K562 (cell line): ENCODE data around the gene FUT4. TPM values are rescaled to one million over a fixed set of nuclear protein-coding genes. Genes with fewer than 3 reads are reported as not detected.

Source experiments
- ATAC-seq: fragments of 200-7000 bp; cut with Tn5 transposase; 3 replicates; pipeline ENCODE4 v1.9.1; 2020; ENCODE audit warnings: moderate library complexity
- BruUV-seq: library from RNA; stranded (reverse); fragments of 400-500 nt; replicated peaks from 2 replicates; lab custom pipeline; 2021; lab: Mats Ljungman, UMichigan
- CTCF ChIA-PET: fragments of 300-600 bp; formaldehyde crosslinking; extraction: SDS; loops from one replicate; lab custom pipeline; 2021; ENCODE audit warnings: low intra/inter-chr PET ratio; lab: Yijun Ruan, JAX
- POLR2A ChIA-PET: fragments of 300-600, 350-650 bp; sonication (Branson Sonifier 250); formaldehyde crosslinking; extraction: SDS; loops from one replicate; lab custom pipeline; 2021; ENCODE audit warnings: antibody characterized with exemption, inconsistent platforms; lab: Yijun Ruan, JAX
- DNase-seq, 4 experiments: peaks; one replicate each; pipeline versions ENCODE4 v3.0.0 to v3.0.0-alpha.2; 2011 to 2018; ENCODE audit warnings: low spot score in 3 of 4, mixed read lengths in 3 of 4; ENCODE audit errors: extremely low read depth in 1 of 4
- FAIRE-seq: peaks from 2 replicates; lab custom pipeline; 2011; peaks lifted over from hg19 to GRCh38; lab: Jason Lieb, UNC
- H2AFZ ChIP-seq: 2 replicates; pipeline ENCODE4 v1.6.0; 2011; ENCODE audit warnings: low read depth, low read length, control low read depth, inconsistent platforms
- H3K27ac ChIP-seq: fragments of 200-600 bp; 3 replicates; pipeline ENCODE4 v1.8.0; 2011; ENCODE audit warnings: low read depth, mild to moderate bottlenecking, control low read depth, inconsistent platforms, low read length, moderate library complexity, mixed read lengths; ENCODE audit errors: extremely low read depth
- H3K27me3 ChIP-seq, 2 experiments: fragments of 300-600 bp in 1 of 2; 2 replicates in 1 of 2; 3 replicates in 1 of 2; pipeline versions ENCODE4 v1.6.0 to v1.8.0; 2011; ENCODE audit warnings: inconsistent platforms in 2 of 2, low read length in 2 of 2, mild to moderate bottlenecking in 1 of 2, mixed read lengths in 1 of 2, moderate library complexity in 1 of 2; ENCODE audit not compliant: control insufficient read depth in 2 of 2, insufficient read depth in 2 of 2
- H3K36me3 ChIP-seq: fragments of 300-600 bp; 3 replicates; pipeline ENCODE4 v1.8.0; 2011; ENCODE audit warnings: mild to moderate bottlenecking, low read length, inconsistent platforms; ENCODE audit not compliant: control insufficient read depth, insufficient read depth
- H3K4me1 ChIP-seq, 2 experiments: fragments of 200-600 bp in 1 of 2; replicated peaks in 1 of 2; 2 replicates in 1 of 2; 3 replicates in 1 of 2; pipeline versions ENCODE4 v1.5.1 to v1.8.0; 2011; ENCODE audit warnings: inconsistent platforms in 2 of 2, low read length in 2 of 2, mild to moderate bottlenecking in 1 of 2, mixed read lengths in 1 of 2, moderate library complexity in 1 of 2; ENCODE audit not compliant: control insufficient read depth in 2 of 2, insufficient read depth in 2 of 2
- H3K4me2 ChIP-seq: 2 replicates; pipeline ENCODE4 v1.6.1; 2011; ENCODE audit warnings: low read length, control low read depth, inconsistent platforms, mixed read lengths; ENCODE audit not compliant: insufficient read depth
- H3K4me3 ChIP-seq: fragments of 200-600 bp; sonication (generic), shearing (Covaris generic); 2 replicates; pipeline ENCODE4 v1.5.1; 2016; ENCODE audit warnings: control low read depth, inconsistent platforms
- H3K79me2 ChIP-seq: fragments of 200-600 bp; 3 replicates; pipeline ENCODE4 v1.8.0; 2011; ENCODE audit warnings: low read length, inconsistent platforms; ENCODE audit not compliant: control insufficient read depth, insufficient read depth
- H3K9ac ChIP-seq, 2 experiments: 2 replicates each; pipeline versions ENCODE4 v1.6.0 to v1.6.1; 2011; ENCODE audit warnings: low read depth in 2 of 2, low read length in 2 of 2, control low read depth in 1 of 2, inconsistent platforms in 1 of 2, mild to moderate bottlenecking in 1 of 2, mixed read lengths in 1 of 2; ENCODE audit not compliant: insufficient read depth in 1 of 2
- H3K9me1 ChIP-seq: one replicate; pipeline ENCODE4 v1.6.0; 2011; ENCODE audit warnings: inconsistent platforms, mild to moderate bottlenecking, low read length, moderate library complexity; ENCODE audit not compliant: control insufficient read depth, insufficient read depth
- H3K9me3 ChIP-seq: replicated peaks from 2 replicates; pipeline ENCODE4 v1.5.1; 2011; ENCODE audit warnings: low read depth, low read length, inconsistent platforms; ENCODE audit not compliant: control insufficient read depth, insufficient read depth
- H4K20me1 ChIP-seq: replicated peaks from 2 replicates; pipeline ENCODE4 v1.6.1; 2011; ENCODE audit warnings: low read length, inconsistent platforms, mixed read lengths; ENCODE audit not compliant: control insufficient read depth, insufficient read depth
- CREM ChIP-seq: IDR thresholded peaks from 2 replicates; pipeline ENCODE4 v1.6.1; 2014; ENCODE audit warnings: antibody characterized with exemption, low read depth
- KLF16 ChIP-seq: IDR thresholded peaks from 2 replicates; pipeline ENCODE4 v1.6.1; 2016; ENCODE audit warnings: antibody characterized with exemption
- PBX2 ChIP-seq, 2 experiments: IDR thresholded peaks in 1 of 2; conservative IDR thresholded peaks in 1 of 2; 2 replicates each; pipeline ENCODE4 v1.6.1; 2016; ENCODE audit warnings: low read depth in 2 of 2, mild to moderate bottlenecking in 1 of 2, missing compliant biosample characterization in 1 of 2, missing genetic modification characterization in 1 of 2, moderate library complexity in 1 of 2
- PKNOX1 ChIP-seq: fragments of 450-650 bp; IDR thresholded peaks from 2 replicates; pipeline ENCODE4 v1.6.1; 2016
- RAD21 ChIP-seq, 2 experiments: fragments of 250-450 bp in 1 of 2; fragments of 450-650 bp in 1 of 2; sonication (Bioruptor Pico) in 1 of 2; formaldehyde crosslinking in 1 of 2; IDR thresholded peaks in 1 of 2; conservative IDR thresholded peaks in 1 of 2; 2 replicates each; pipeline versions ENCODE4 v1.4.0 to v1.8.0; 2020 to 2022; ENCODE audit warnings: mild to moderate bottlenecking in 2 of 2, moderate library complexity in 1 of 2
- SMARCA4 ChIP-seq: fragments of 450-650 bp; IDR thresholded peaks from 2 replicates; pipeline ENCODE4 v1.6.1; 2016
- SMC3 ChIP-seq: conservative IDR thresholded peaks from 2 replicates; pipeline ENCODE4 v1.6.1; 2011; ENCODE audit warnings: low read depth, low read length, improper control_type of control experiment; ENCODE audit not compliant: insufficient read depth
- WGBS: fragments of 100-300 bp; shearing (Covaris generic); methylation state at CpG from one replicate; pipeline ENCODE4 v1.1.6; 2016; ENCODE audit warnings: low coverage, mixed read lengths; ENCODE audit not compliant: insufficient coverage; ENCODE audit errors: missing lambda C conversion rate; 5-methylcytosine and 5-hydroxymethylcytosine counted together
- in situ Hi-C: fragments of 300-500 bp; cut with MboI; formaldehyde crosslinking; loops from 4 replicates; pipeline ENCODE4 v1.15.0; 2018; ENCODE audit warnings: inconsistent platforms, mixed read lengths
- intact Hi-C: fragments of 100-400 bp; cut with micrococcal nuclease; formaldehyde crosslinking; loops from 2 replicates; pipeline ENCODE4 v1.14.2; 2022
- polyA plus RNA-seq, 8 experiments: library from polyadenylated mRNA; depleted of rRNA in 4 of 8; stranded (reverse) in 5 of 8; unstranded in 3 of 8; fragments of >200 nt; fragmentation: Nextera tagmentation in 2 of 8; fragmentation: Illumina TruSeq in 1 of 8; extraction: Ambion mirVana in 2 of 8; extraction: Trizol in 1 of 8; gene quantifications; 2 replicates each; pipeline versions ENCODE4 v1.2.1 to v1.2.3, GENCODE V29; 2011 to 2014; ENCODE audit warnings: inconsistent platforms in 1 of 8, missing spikeins in 1 of 8
- total RNA-seq, 7 experiments: library from RNA; depleted of rRNA in 6 of 7; stranded (reverse); fragments of >200 nt in 6 of 7; fragmentation: Illumina TruSeq in 2 of 7; extraction: Trizol in 2 of 7; gene quantifications; 2 replicates each; pipeline versions ENCODE4 v1.2.1 to v1.2.3, GENCODE V29; 2011 to 2021; ENCODE audit warnings: low replicate concordance in 1 of 7

FUT4 gene
- total and polyA plus RNA-seq, 9 of the 15 experiments (the other 6 are each of a cell fraction or from before 2014, with no cell fraction given): 1.1 to 8.9 (median 5.5) TPM

GRCh38 chr11:94501522-94501921 lies 42.2 kb upstream of the FUT4 start:
- no peaks in the 10 kb centered on the region for H4K20me1 ChIP-seq
- no peaks in the 10 kb centered on the region for H3K9me3 ChIP-seq
- no peak overlapping the region for H3K9ac ChIP-seq
- no peak overlapping the region for H3K4me3 ChIP-seq
- no peak overlapping the region for H3K4me2 ChIP-seq
- H3K27ac ChIP-seq: no peak overlapping the region
- peak in 1 of 2 experiments; percentile 26; a peak in 2 of 4 replicates for TF ChIP-seq RAD21 (CRISPR knock-in tag; conservative IDR thresholded peaks at IDR 0.05 in 1 of 2, IDR thresholded peaks at IDR 0.05 in 1 of 2)
- no peak for TF ChIP-seq CREM
- no peaks in the 10 kb centered on the region for H3K79me2 ChIP-seq
- no peaks in the 10 kb centered on the region for H3K4me1 ChIP-seq
- no peaks in the 10 kb centered on the region for H3K27me3 ChIP-seq
- no peak for ATAC-seq
- H2AFZ ChIP-seq: no peak overlapping the region
- ChIA-PET CTCF (interaction anchor here (0.6 to 0.7 kb wide), 3 partner anchors 91 to 1615 kb away, joined by 3 to 5 read pairs (median 4); no protein-coding TSS in a partner anchor), POLR2A (no interaction called here)
- peaks cover 34% of the 10 kb centered on the region; the same call in 2 of the 3 replicates for H3K36me3 ChIP-seq
- no TSS peak for BruUV-seq
- intact Hi-C loops: loop anchor here (10.0 kb wide), 1 partner anchor 577 kb away; no protein-coding TSS in a partner anchor
- WGBS: 11% methylated on average over 2 of the region's 2 CpGs
- in situ Hi-C loops: loop anchor here (10.0 kb wide), 2 partner anchors 177 to 607 kb away; no protein-coding TSS in a partner anchor
- DNase-seq: no peak
- no peak for FAIRE-seq
- H3K9me1 ChIP-seq: no peaks in the 10 kb centered on the region

- ChIA-PET CTCF (interaction anchor here (0.5 to 1.6 kb wide), 8 partner anchors 10 to 611 kb away, joined by 3 to 13 read pairs (median 4); no protein-coding TSS in a partner anchor), POLR2A (no interaction called here)
- ATAC-seq (peak; percentile 79), FAIRE-seq (peak; percentile 74), DNase-seq (peak; percentile 40 to 63 (median 44))
- BruUV-seq: no TSS peak
- no peak overlapping the region for H3K9ac ChIP-seq
- no peak overlapping the region for H3K4me3 ChIP-seq
- H4K20me1 ChIP-seq: no peaks in the 10 kb centered on the region
- H3K79me2 ChIP-seq: no peaks in the 10 kb centered on the region
- H3K4me1 ChIP-seq: no peaks in the 10 kb centered on the region
- in situ Hi-C loops: loop anchor here (10.0 kb wide), 2 partner anchors 180 to 610 kb away; no protein-coding TSS in a partner anchor
- no peak overlapping the region for H3K27ac ChIP-seq
- H3K27me3 ChIP-seq: no peaks in the 10 kb centered on the region
- H3K4me2 ChIP-seq: no peak overlapping the region
- 1% methylated on average over 3 of the region's 3 CpGs for WGBS
- intact Hi-C loops: loop anchor here (1.0 to 10.0 kb wide), 5 partner anchors 179 to 609 kb away; no protein-coding TSS in a partner anchor
- no peaks in the 10 kb centered on the region for H3K9me3 ChIP-seq
- no peaks in the 10 kb centered on the region for H3K9me1 ChIP-seq
- H3K36me3 ChIP-seq: peaks cover 6% of the 10 kb centered on the region; the same call in 1 of the 3 replicates
- H2AFZ ChIP-seq: no peak overlapping the region
- TF ChIP-seq SMARCA4 (no peak), PBX2 (CRISPR knock-in tag; IDR thresholded peaks at IDR 0.05; ENCODE audit: low read depth) (no peak), PBX2 (tag; conservative IDR thresholded peaks at IDR 0.05; ENCODE audit: low read depth) (peak; percentile 35; the same call in 1 of the 2 replicates), KLF16 (peak; percentile 12; the same call in 1 of the 2 replicates), PKNOX1 (peak; percentile 32), SMC3 (0 out of 2 replicates have a peak, but pooled peaks have one; percentile 24)
Observed at GRCh38 chr11:94504689-94505293, 38.9 kb upstream of the FUT4 start.
